ENCODE measurements around the gene GRID2IP.

Gene GRID2IP

DNA sequence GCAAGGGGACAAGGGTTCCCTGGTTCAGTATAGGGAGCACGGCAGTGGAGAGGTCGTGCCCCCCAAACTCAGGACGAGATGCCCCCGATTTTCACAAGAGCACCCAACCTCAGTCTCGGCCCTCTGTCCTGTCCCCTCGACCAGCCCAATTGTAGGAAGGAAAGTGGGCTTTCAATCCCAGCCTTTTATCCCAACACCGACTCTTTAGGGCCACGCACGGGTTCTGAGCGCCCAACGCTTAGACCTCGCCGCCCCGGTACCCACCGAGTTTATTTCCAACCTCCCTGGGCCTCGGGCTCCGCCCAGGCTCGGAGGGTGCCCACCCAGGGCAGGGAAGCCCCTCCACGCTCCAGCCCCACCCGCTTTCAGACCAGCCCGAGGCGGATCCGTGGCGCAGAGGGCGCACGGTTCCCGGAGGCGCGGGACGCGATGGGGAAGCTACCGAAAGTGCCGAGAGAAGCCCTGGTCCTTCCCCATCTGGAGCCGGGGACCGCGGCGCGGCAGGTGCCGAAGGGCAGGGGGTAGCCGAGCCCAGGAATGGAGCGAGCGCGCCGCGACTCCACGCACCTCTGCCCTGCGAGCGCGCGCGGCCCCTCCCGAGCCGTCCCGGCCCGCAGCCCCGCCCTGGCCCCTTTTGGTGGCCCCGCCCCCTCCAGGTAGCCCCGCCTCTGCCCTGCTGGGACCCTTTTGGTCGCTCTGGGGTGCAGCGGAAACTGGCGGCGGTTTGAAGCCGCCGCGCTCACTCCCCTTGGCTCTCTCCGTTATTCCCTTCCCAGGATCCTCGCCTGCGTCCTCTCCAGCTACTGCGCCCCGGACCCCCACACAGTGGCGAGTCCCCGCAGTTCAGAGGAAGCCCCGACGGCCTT is 20.4 kb downstream of the GRID2IP start:
- Histone ChIP-seq H3K4me3 (ENCODE audit: low read length) (no peak overlapping the region), H3K27me3 (ENCODE audit: control insufficient read depth, insufficient read depth, low read length) (peaks cover 81% of the 10 kb centered on the region), H3K9ac (ENCODE audit: low read length) (no peak overlapping the region), H3K9me3 (ENCODE audit: control insufficient read depth, low read length) (no peaks in the 10 kb centered on the region), H3K36me3 (ENCODE audit: control insufficient read depth, insufficient read depth, low read length) (no peaks in the 10 kb centered on the region), H3K4me1 (ENCODE audit: control insufficient read depth, insufficient read depth, low read length) (peaks cover 10% of the 10 kb centered on the region)

DNA sequence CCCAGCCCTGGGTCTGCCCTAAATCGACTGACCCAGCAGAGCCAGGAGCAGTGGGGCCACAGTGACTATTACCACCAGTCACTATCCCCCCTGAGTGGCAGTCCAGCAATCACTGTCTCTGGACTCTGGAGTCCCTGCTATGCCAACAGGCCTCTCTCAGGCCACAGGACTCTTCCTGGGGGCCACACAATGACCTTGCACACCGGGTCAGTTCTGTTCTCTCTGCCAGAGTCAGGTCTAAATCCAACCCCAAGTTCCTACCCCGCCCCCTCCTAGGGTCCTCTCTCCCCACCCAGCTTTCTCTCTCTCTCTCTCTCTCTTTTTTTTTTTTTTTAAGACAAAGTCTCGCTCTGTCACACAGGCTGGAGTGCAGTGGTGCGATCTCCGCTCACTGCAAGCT is 21.6 kb downstream of the GRID2IP start:
- Histone ChIP-seq H3K9ac (ENCODE audit: low read length) (no peak overlapping the region), H3K36me3 (ENCODE audit: control insufficient read depth, insufficient read depth, low read length) (no peaks in the 10 kb centered on the region), H3K27me3 (ENCODE audit: control insufficient read depth, insufficient read depth, low read length) (peaks cover 77% of the 10 kb centered on the region), H3K4me1 (ENCODE audit: control insufficient read depth, insufficient read depth, low read length) (peaks cover 10% of the 10 kb centered on the region), H3K4me3 (ENCODE audit: low read length) (no peak overlapping the region), H3K9me3 (ENCODE audit: control insufficient read depth, low read length) (no peaks in the 10 kb centered on the region)

DNA sequence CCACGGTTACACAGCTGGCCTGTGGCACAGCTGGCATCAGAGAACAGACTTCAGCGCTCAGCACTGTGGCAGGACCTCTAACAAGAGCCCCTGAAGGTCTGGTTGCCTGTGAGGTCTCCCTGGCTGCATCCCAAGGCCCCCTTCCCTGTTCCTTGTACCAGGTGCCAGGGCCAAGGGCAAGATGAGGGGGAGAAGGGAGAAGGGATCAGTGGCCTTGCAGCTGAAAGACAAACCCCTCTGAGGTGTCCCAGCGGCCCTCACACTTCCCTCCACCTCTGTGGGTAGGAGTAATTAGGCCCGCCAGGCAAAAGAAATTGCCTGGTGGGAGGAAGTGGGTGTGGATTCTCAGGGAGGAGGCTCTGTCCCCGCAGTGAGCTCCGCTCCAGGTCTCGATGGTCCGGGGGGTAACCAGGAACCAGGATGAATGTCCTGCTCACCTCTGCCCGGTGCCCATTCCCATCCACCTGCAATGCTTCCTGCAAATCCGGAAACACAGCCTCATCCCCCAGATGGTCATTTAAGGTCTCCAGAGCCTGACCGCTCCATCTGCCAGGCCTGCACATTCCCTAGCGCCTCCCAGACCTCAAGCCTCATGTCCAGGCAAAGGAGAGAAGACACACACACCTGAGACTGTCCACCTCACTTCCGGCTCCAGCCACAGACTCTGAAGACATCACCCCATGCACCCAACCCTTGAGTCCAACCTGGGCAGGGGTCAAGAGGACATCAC is 22.7 kb downstream of the GRID2IP start:
- Histone ChIP-seq H3K9ac (ENCODE audit: low read length) (no peak overlapping the region), H3K27me3 (ENCODE audit: control insufficient read depth, insufficient read depth, low read length) (peaks cover 82% of the 10 kb centered on the region), H3K36me3 (ENCODE audit: control insufficient read depth, insufficient read depth, low read length) (no peaks in the 10 kb centered on the region), H3K4me3 (ENCODE audit: low read length) (no peak overlapping the region), H3K4me1 (ENCODE audit: control insufficient read depth, insufficient read depth, low read length) (peaks cover 10% of the 10 kb centered on the region), H3K9me3 (ENCODE audit: control insufficient read depth, low read length) (no peaks in the 10 kb centered on the region)

GRCh38 chr7:6526997-6527378 is 24.3 kb downstream of the GRID2IP start:
- Histone ChIP-seq H3K9me3 (ENCODE audit: control insufficient read depth, low read length) (no peaks in the 10 kb centered on the region), H3K9ac (ENCODE audit: low read length) (peak overlapping the region; percentile 50), H3K4me1 (ENCODE audit: control insufficient read depth, insufficient read depth, low read length) (peaks cover 10% of the 10 kb centered on the region), H3K27me3 (ENCODE audit: control insufficient read depth, insufficient read depth, low read length) (peaks cover 67% of the 10 kb centered on the region), H3K36me3 (ENCODE audit: control insufficient read depth, insufficient read depth, low read length) (no peaks in the 10 kb centered on the region), H3K4me3 (ENCODE audit: low read length) (peak overlapping the region; percentile 19)

- Histone ChIP-seq H3K9ac (ENCODE audit: low read length) (no peak overlapping the region), H3K4me3 (ENCODE audit: low read length) (no peak overlapping the region)
These were observed 30.9 kb downstream of the GRID2IP start for GRCh38 chr7:6520163-6520981.

GRCh38 chr7:6516387-6516983 is 34.8 kb downstream of the GRID2IP start:
- H3K9me3 ChIP-seq (ENCODE audit: control insufficient read depth, low read length) = no peaks in the 10 kb centered on the region
- H3K4me1 ChIP-seq (ENCODE audit: control insufficient read depth, insufficient read depth, low read length) = peaks cover 4% of the 10 kb centered on the region
- H3K4me3 ChIP-seq (ENCODE audit: low read length) = no peak overlapping the region
- no peak overlapping the region for H3K9ac ChIP-seq (ENCODE audit: low read length)
- no peaks in the 10 kb centered on the region for H3K36me3 ChIP-seq (ENCODE audit: control insufficient read depth, insufficient read depth, low read length)
- H3K27me3 ChIP-seq (ENCODE audit: control insufficient read depth, insufficient read depth, low read length) = peaks cover 4% of the 10 kb centered on the region

More at GRCh38 chr7:6520163-6520981, 30.9 kb downstream of the GRID2IP start:
- H3K36me3 ChIP-seq (ENCODE audit: control insufficient read depth, insufficient read depth, low read length) = no peaks in the 10 kb centered on the region
- H3K4me1 ChIP-seq (ENCODE audit: control insufficient read depth, insufficient read depth, low read length) = peaks cover 4% of the 10 kb centered on the region
- no peaks in the 10 kb centered on the region for H3K9me3 ChIP-seq (ENCODE audit: control insufficient read depth, low read length)
- peaks cover 13% of the 10 kb centered on the region for H3K27me3 ChIP-seq (ENCODE audit: control insufficient read depth, insufficient read depth, low read length)

DNA sequence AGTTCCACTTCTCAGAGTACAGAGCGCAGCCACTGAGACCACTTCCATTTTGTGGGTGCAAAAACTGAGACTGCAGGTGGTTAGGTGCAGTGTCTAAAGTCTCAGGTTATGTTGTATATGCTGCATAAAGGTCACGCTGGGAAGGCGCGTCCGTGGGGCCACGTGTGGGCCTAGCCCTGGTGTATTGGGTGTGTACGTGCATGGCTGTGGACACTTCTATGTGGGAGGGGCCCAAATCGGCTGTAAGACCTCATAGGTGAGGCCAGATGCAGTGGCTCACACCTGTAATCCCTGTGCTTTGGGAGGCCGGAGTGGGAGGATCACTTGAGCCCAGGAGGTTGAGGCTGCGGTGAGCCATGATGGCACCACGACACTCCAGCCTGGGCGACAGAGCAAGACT is 37.7 kb downstream of the GRID2IP start:
- Histone ChIP-seq H3K27me3 (ENCODE audit: control insufficient read depth, insufficient read depth, low read length) (no peaks in the 10 kb centered on the region), H3K36me3 (ENCODE audit: control insufficient read depth, insufficient read depth, low read length) (no peaks in the 10 kb centered on the region), H3K4me1 (ENCODE audit: control insufficient read depth, insufficient read depth, low read length) (peaks cover 4% of the 10 kb centered on the region), H3K4me3 (ENCODE audit: low read length) (no peak overlapping the region), H3K9me3 (ENCODE audit: control insufficient read depth, low read length) (no peaks in the 10 kb centered on the region), H3K9ac (ENCODE audit: low read length) (no peak overlapping the region)

- H3K27me3 ChIP-seq (ENCODE audit: control insufficient read depth, insufficient read depth, low read length) = no peaks in the 10 kb centered on the region
- peaks cover 4% of the 10 kb centered on the region for H3K4me1 ChIP-seq (ENCODE audit: control insufficient read depth, insufficient read depth, low read length)
- H3K36me3 ChIP-seq (ENCODE audit: control insufficient read depth, insufficient read depth, low read length) = no peaks in the 10 kb centered on the region
- no peak overlapping the region for H3K4me3 ChIP-seq (ENCODE audit: low read length)
- no peaks in the 10 kb centered on the region for H3K9me3 ChIP-seq (ENCODE audit: control insufficient read depth, low read length)
- no peak overlapping the region for H3K9ac ChIP-seq (ENCODE audit: low read length)
These were observed 38.4 kb downstream of the GRID2IP start for GRCh38 chr7:6512892-6513291.

DNA sequence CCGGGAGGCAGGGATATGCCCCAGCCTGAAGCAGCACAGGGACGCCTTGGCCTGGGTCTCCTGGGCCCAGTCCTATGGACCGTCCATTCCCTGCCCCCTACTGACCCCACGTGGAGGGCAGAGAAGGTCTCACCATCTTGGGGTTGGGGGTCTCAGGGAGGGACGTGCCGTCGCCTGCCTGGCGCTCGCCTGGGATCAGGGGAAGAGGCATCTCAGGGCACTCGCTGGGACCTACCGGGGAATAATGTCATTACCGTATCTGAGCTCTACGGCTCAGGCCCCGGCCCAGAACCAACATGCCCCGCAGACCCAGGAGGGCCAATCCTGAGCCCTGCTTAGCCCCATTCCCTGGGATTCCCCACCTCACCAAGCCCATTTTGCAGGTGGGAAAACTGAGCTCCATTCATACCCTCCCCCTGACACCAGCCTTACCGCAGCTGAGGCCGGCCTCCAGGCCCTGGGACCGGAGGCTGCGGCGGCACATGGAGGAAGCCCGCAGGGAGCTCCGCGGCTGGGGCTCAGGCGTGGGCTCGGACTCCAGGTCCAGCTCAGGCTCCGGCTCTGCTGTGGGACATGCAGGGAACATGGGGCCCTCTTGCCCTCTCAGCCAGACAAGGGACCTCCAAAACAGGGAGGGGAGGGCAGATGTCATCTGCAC is 40.7 kb downstream of the GRID2IP start:
- Histone ChIP-seq H3K9me3 (ENCODE audit: control insufficient read depth, low read length) (no peaks in the 10 kb centered on the region), H3K27me3 (ENCODE audit: control insufficient read depth, insufficient read depth, low read length) (no peaks in the 10 kb centered on the region), H3K4me1 (ENCODE audit: control insufficient read depth, insufficient read depth, low read length) (no peaks in the 10 kb centered on the region), H3K36me3 (ENCODE audit: control insufficient read depth, insufficient read depth, low read length) (no peaks in the 10 kb centered on the region), H3K9ac (ENCODE audit: low read length) (no peak overlapping the region), H3K4me3 (ENCODE audit: low read length) (no peak overlapping the region)

GRCh38 chr7:6508950-6509349 is 42.3 kb downstream of the GRID2IP start:
- no peaks in the 10 kb centered on the region for H3K27me3 ChIP-seq (ENCODE audit: control insufficient read depth, insufficient read depth, low read length)
- H3K4me1 ChIP-seq (ENCODE audit: control insufficient read depth, insufficient read depth, low read length) = peaks cover 8% of the 10 kb centered on the region
- no peak overlapping the region for H3K9ac ChIP-seq (ENCODE audit: low read length)
- no peaks in the 10 kb centered on the region for H3K9me3 ChIP-seq (ENCODE audit: control insufficient read depth, low read length)
- no peak overlapping the region for H3K4me3 ChIP-seq (ENCODE audit: low read length)
- H3K36me3 ChIP-seq (ENCODE audit: control insufficient read depth, insufficient read depth, low read length) = no peaks in the 10 kb centered on the region

- Histone ChIP-seq H3K4me1 (ENCODE audit: control insufficient read depth, insufficient read depth, low read length) (peaks cover 8% of the 10 kb centered on the region), H3K9me3 (ENCODE audit: control insufficient read depth, low read length) (no peaks in the 10 kb centered on the region), H3K36me3 (ENCODE audit: control insufficient read depth, insufficient read depth, low read length) (no peaks in the 10 kb centered on the region)
These were observed 42.7 kb downstream of the GRID2IP start for GRCh38 chr7:6508539-6508938.

More at GRCh38 chr7:6508539-6508938, 42.7 kb downstream of the GRID2IP start:
- Histone ChIP-seq H3K4me3 (ENCODE audit: low read length) (no peak overlapping the region), H3K27me3 (ENCODE audit: control insufficient read depth, insufficient read depth, low read length) (no peaks in the 10 kb centered on the region), H3K9ac (ENCODE audit: low read length) (no peak overlapping the region)
